Right lobe of liver (tissue), 6 donors: ENCODE results near the gene RNF32. TPM values are rescaled to one million over a fixed set of nuclear protein-coding genes. Genes with fewer than 3 reads are reported as not detected.
A peak's percentile ranks its signal among the peaks of the same experiment; 100 is the strongest.

ENCODE experiments used
- ATAC-seq, 4 donors: fragments of 200-7000 bp; cut with Tn5 transposase; one replicate each; pipeline ENCODE4 v1.9.1; 2020; ENCODE audit warnings: mild to moderate bottlenecking in 4 of 4, moderate library complexity in 4 of 4
- DNase-seq, 3 donors: peaks; one replicate each; pipeline ENCODE4 v3.0.0-alpha.2; 2020
- H3K27ac ChIP-seq, 3 donors: fragments of 200-600 bp; one replicate each; pipeline ENCODE4 v1.8.0; 2022
- H3K27me3 ChIP-seq, 2 donors: fragments of 200-600 bp; one replicate each; pipeline ENCODE4 v1.8.0; 2022
- H3K36me3 ChIP-seq, 4 donors: fragments of 200-600 bp; sonication (generic) in 1 of 4; one replicate each; pipeline versions ENCODE4 v1.5.1 to v1.8.0; 2017 to 2022; ENCODE audit warnings: control low read depth in 1 of 4
- H3K4me1 ChIP-seq, 4 donors: fragments of 200-600 bp; sonication (generic) in 1 of 4; one replicate each; pipeline versions ENCODE4 v1.5.1 to v1.8.0; 2017 to 2022; ENCODE audit warnings: control low read depth in 1 of 4
- H3K4me3 ChIP-seq, 3 donors: fragments of 200-600 bp; one replicate each; pipeline ENCODE4 v1.8.0; 2022
- H3K9me3 ChIP-seq, 4 donors: fragments of 200-600 bp; sonication (generic) in 1 of 4; one replicate each; pipeline versions ENCODE4 v1.5.1 to v1.8.0; 2017 to 2022; ENCODE audit warnings: control low read depth in 1 of 4
- POLR2A ChIP-seq: fragments of 450-650 bp; IDR thresholded peaks from one replicate; pipeline ENCODE4 v1.6.1; 2017; ENCODE audit warnings: antibody characterized with exemption, mild to moderate bottlenecking
- WGBS: methylation state at CpG from one replicate; pipeline ENCODE4 v1.1.6; 2018; ENCODE audit warnings: low coverage, low lambda C conversion rate; ENCODE audit not compliant: insufficient coverage; ENCODE audit errors: missing lambda C conversion rate; 5-methylcytosine and 5-hydroxymethylcytosine counted together
- intact Hi-C, 2 donors: fragments of 100-400 bp; cut with DNase I; formaldehyde crosslinking; loops; one replicate each; pipeline versions ENCODE4 v1.11.2 to v1.14.1; 2022
- total RNA-seq, 6 experiments: library from RNA; depleted of rRNA in 2 of 6; stranded (reverse); fragments of >200 nt in 2 of 6; fragmentation: NEBNext Ultra II Directional in 3 of 6; extraction: Animal tissue kit (Norgen Biotek cat#: 25700) in 3 of 6; gene quantifications; one replicate each; pipeline versions ENCODE4 v1.1.0 to v1.2.4, GENCODE V29; 2016 to 2023
- TF ChIP-seq, protein P1 (sequence below), 4 donors: fragments of 200-600 bp in 3 of 4; fragments of 450-650 bp in 1 of 4; IDR thresholded peaks; one replicate each; pipeline versions ENCODE4 v1.5.1 to v1.8.0; 2016 to 2022; ENCODE audit warnings: antibody characterized with exemption in 4 of 4, mild to moderate bottlenecking in 2 of 4
- donor health status: DM: no; HTN: yes; CAD: no.
- donor health status: DM: no; HTN: no; CAD: no.
- donor health status: DM: no; HTN: no; CAD: no.
- donor health status: DM: no; HTN: yes; CAD: no.
- donor health status: DM: no; HTN: yes; CAD: no.

RNF32 gene
- total RNA-seq, 6 experiments from 2014 or later: 0.23 to 0.84 (median 0.66) TPM; not detected in 1

DNA sequence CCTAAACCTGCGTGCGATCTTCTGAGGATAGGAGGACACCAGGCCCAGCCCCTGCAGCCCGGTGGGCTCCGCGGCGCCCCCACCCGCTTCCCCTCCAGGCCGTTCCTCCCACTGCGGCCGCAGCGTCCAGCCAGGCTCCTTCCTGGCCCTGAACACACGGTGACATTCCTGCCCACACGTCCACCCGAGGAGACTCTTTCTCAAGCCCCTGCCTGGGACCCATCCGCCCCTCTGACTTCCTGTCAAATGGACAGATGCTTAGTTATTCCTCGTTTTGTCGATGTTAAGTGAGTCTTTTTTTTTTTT, 32.4 kb upstream of the RNF32 start:
- 30% methylated on average over 5 of the region's 17 CpGs for WGBS
- no peaks in the 10 kb centered on the region for H3K9me3 ChIP-seq
- H3K4me3 ChIP-seq: peak overlapping the region; percentile 39 to 61 (median 51)
- ATAC-seq (peak; percentile 52 to 60 (median 56)), DNase-seq (peak in 1 of 3 donors; percentile 41)
- no peaks in the 10 kb centered on the region for H3K36me3 ChIP-seq
- H3K4me1 ChIP-seq: peaks cover 0 to 22% (median 9%) of the 10 kb centered on the region in 4 donors
- no peaks in the 10 kb centered on the region for H3K27me3 ChIP-seq
- H3K27ac ChIP-seq: peak overlapping the region; percentile 0 to 63 (median 46)
- intact Hi-C loops: no loop called here
- TF ChIP-seq, protein P1, sequence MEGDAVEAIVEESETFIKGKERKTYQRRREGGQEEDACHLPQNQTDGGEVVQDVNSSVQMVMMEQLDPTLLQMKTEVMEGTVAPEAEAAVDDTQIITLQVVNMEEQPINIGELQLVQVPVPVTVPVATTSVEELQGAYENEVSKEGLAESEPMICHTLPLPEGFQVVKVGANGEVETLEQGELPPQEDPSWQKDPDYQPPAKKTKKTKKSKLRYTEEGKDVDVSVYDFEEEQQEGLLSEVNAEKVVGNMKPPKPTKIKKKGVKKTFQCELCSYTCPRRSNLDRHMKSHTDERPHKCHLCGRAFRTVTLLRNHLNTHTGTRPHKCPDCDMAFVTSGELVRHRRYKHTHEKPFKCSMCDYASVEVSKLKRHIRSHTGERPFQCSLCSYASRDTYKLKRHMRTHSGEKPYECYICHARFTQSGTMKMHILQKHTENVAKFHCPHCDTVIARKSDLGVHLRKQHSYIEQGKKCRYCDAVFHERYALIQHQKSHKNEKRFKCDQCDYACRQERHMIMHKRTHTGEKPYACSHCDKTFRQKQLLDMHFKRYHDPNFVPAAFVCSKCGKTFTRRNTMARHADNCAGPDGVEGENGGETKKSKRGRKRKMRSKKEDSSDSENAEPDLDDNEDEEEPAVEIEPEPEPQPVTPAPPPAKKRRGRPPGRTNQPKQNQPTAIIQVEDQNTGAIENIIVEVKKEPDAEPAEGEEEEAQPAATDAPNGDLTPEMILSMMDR (IDR thresholded peaks at IDR 0.05): no peak
- TF ChIP-seq POLR2A: no peak

DNA sequence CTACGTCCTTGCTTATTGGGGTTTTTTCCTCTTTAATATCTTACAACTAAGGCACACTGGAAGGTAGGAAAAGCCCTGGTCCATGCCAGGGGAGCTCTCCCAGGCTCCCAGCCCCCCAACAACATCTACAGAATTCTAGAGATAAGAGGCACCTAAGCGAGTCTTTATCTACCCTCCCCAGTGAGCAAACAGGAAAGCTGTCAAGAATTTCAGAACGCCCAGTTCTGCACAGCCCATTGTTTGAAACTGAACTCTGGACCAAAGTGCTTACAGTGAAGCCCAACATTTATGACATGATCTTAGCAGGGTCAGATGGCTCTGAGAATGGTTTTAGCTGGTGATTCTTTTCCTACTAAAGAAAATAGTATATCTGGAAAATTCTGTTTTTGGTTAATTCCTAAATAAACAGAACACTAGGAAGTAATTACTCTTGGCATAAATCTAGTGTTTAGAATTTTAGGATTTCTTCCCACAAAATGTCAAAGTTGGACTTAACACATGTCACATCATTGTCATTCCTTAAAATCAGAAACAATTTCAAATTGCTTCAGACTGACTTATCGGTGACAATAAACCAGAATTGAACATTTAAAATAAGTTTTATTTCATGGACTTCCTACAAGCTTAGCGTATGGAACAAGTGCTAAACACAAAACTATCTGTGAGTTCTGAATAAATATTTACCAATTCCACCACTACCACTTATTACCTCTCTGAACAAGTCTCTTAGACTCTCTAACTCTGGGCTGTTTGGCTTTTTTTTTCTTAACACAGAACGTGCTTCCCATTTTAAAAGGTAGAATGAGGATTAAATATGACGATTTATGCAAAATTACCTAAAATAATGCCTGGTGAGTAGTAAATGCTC, 31.3 kb upstream of the RNF32 start:
- WGBS: 48% methylated on average over 7 of the region's 7 CpGs
- H3K4me3 ChIP-seq: no peak overlapping the region
- TF ChIP-seq POLR2A: no peak
- no peaks in the 10 kb centered on the region for H3K27me3 ChIP-seq
- peak overlapping the region; percentile 13 to 66 (median 46) for H3K27ac ChIP-seq
- no peaks in the 10 kb centered on the region for H3K9me3 ChIP-seq
- intact Hi-C loops: no loop called here
- ATAC-seq (peak; percentile 75 to 83 (median 80)), DNase-seq (peak in 1 of 3 donors; percentile 67)
- H3K36me3 ChIP-seq: no peaks in the 10 kb centered on the region
- peaks cover 0 to 25% (median 11%) of the 10 kb centered on the region in 4 donors for H3K4me1 ChIP-seq

DNA sequence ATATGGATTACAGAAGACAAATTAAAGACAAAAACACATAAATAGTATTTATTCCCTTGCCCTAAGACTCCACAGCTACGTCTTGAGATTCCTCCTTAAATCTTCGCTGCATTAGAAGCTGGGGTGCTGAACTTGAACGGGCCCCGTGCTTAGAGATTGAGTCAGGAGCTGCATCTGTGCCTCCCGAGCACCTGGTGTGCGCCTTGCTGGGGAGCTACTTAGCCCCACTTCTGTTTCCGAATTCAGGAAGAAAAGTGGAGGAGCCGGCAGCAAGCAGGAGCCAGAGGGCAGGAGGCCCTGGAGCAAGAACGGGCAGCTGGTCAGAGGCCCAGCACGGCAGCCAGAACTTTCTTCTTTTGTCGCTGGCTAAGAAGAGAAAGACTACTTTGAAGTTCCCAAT, 30.4 kb upstream of the RNF32 start:
- TF ChIP-seq, protein P1 (IDR thresholded peaks at IDR 0.05): no peak
- no peak for TF ChIP-seq POLR2A
- intact Hi-C loops: loop anchor here in 1 of 2 donors (5.0 kb wide), 1 partner anchor 808 kb away; no protein-coding TSS in a partner anchor
- Histone ChIP-seq H3K27me3 (no peaks in the 10 kb centered on the region), H3K4me1 (peaks cover 0 to 26% (median 12%) of the 10 kb centered on the region in 4 donors), H3K4me3 (no peak overlapping the region), H3K27ac (peak overlapping the region in 2 of 3 donors; percentile 19 to 66), H3K9me3 (no peaks in the 10 kb centered on the region), H3K36me3 (no peaks in the 10 kb centered on the region)
- 84% methylated on average over 6 of the region's 11 CpGs for whole genome bisulfite sequencing
- no peak for ATAC-seq
- DNase-seq: no peak

DNA sequence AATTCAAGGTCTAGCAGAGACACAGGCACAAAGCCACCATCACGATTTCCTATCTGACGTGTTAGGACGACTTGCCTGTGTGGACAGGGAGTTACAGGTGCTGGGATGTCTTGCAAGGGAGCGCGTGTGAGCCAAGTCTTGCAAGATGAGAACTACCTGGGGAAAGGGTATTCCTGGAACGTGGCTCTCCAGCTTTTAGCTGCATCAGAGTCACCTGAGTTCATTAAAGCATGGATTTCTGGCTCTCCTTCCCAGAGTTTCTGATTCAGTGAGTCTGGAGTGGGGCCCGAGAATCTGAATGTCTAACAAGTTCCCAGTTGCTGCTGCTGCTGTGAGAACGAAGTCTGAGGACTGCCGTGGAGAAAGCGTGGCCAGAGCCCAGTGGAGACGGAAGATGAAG, 30.0 kb upstream of the RNF32 start:
- H3K9me3 ChIP-seq: no peaks in the 10 kb centered on the region
- DNase-seq: no peak
- no peak for ATAC-seq
- 77% methylated on average over 6 of the region's 11 CpGs for WGBS
- no peaks in the 10 kb centered on the region for H3K27me3 ChIP-seq
- no peak overlapping the region for H3K4me3 ChIP-seq
- no peak for TF ChIP-seq POLR2A
- intact Hi-C loops: loop anchor here in 1 of 2 donors (5.0 kb wide), 1 partner anchor 808 kb away; no protein-coding TSS in a partner anchor
- peaks cover 0 to 31% (median 14%) of the 10 kb centered on the region in 4 donors for H3K4me1 ChIP-seq
- no peaks in the 10 kb centered on the region for H3K36me3 ChIP-seq
- H3K27ac ChIP-seq: peak overlapping the region in 1 of 3 donors; percentile 20

DNA sequence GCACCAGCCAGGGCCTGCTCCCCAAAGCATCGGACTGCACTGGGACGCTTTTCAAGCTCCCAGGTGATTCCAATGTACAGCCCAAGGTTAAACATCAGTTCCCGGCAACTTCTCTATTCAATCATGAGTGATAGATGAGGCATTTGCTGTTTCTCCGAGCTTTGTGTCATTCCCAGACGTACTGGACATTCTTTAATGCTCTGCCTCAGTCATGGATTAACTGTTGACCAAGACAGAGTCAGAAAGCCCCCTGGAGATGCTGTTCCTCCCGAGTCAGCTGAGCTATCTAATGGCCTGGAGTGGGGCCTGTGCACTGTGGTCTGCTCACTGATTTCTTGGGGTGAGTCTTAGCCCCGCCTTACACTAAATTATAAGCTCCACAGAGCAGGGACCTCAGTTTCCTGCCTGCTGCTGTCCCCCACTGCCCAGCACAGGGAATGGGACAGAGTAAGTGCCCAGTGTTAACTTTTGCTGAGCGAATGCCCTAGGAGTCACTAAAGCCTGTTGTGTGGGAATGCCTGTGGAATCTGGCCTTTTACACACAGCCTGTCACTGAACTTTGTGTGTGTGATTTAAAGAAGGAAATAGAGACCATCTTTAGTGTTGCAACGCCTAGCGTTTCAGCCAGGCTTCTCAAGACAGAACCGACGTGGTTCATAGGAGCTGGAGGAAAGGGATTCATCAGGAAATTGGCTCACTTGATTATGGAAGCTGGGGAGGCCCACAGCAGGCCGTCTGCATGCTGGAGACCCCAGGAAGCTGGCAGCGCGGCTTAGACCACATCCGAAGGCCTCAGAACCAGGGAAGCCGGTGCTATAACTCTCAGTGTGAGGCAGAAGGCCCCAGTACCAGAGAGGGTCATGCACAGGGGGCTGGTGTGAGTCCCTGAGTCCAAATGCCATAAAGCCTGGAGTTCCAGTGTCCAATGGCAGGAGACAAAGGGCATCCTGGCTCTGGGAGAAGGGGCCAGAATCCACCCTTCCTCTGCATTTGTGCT, 29.3 kb upstream of the RNF32 start:
- ATAC-seq (peak in 2 of 4 donors; percentile 5 to 20), DNase-seq (no peak)
- Histone ChIP-seq H3K27me3 (no peaks in the 10 kb centered on the region), H3K4me1 (peaks cover 0 to 34% (median 15%) of the 10 kb centered on the region in 4 donors), H3K27ac (peak overlapping the region in 2 of 3 donors; percentile 20 to 48), H3K9me3 (no peaks in the 10 kb centered on the region), H3K4me3 (no peak overlapping the region), H3K36me3 (no peaks in the 10 kb centered on the region)
- 70% methylated on average over 13 of the region's 17 CpGs for WGBS
- intact Hi-C loops: loop anchor here in 1 of 2 donors (5.0 kb wide), 1 partner anchor 809 kb away; no protein-coding TSS in a partner anchor
- TF ChIP-seq, protein P1 (IDR thresholded peaks at IDR 0.05): no peak
